ENCODE data around the gene CSNK2A2. TPM values are rescaled to one million over a fixed set of nuclear protein-coding genes. Genes with fewer than 3 reads are reported as not detected.

CSNK2A2 gene
- total RNA-seq, 2 experiments from 2014 or later = 49.0 to 51.0 TPM

DNA sequence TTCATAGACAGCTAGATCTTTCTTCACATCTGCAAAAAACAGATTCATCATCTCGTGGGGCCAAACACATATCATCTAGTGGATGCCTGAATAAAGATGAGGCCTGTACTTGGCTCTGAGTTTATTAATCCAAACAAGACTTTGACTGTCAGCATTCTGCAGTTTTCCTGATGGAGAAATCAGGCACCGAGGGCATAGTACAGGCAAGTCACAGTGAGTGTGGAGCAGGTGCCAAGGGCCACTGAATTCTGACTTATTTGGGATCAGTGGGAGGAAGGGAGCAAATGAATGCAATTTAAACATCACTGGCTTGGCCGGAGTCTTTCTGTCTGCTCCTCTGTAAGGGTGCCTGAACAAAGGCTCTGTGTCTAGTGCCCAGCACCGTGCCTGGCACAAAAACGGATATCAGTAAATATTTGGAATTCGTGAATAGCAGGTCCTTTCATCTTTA is 69.7 kb downstream of the CSNK2A2 start:
- Histone ChIP-seq H3K27me3 (ENCODE audit: control insufficient read depth in 1 of 2, insufficient read depth in 2 of 2, low read length in 2 of 2) (no peaks in the 10 kb centered on the region), H3K9me3 (ENCODE audit: control insufficient read depth in 1 of 2, insufficient read depth in 1 of 2, low read length in 2 of 2) (peaks cover 0 to 7% of the 10 kb centered on the region in 2 experiments), H3K36me3 (ENCODE audit: insufficient read depth, low read length) (peaks cover 3% of the 10 kb centered on the region), H3K4me1 (ENCODE audit: insufficient read depth, low read length) (peaks cover 45% of the 10 kb centered on the region), H3K4me3 (ENCODE audit: low read length) (peak overlapping the region; percentile 99), H3K27ac (ENCODE audit: low read depth in 1 of 2, low read length in 2 of 2) (peak overlapping the region; percentile 47 to 48)
- Mint-ChIP-seq H3K4me1 (ENCODE audit: low read depth) (peaks cover 56% of the 10 kb centered on the region), H3K27ac (peak overlapping the region; percentile 88), H3K27me3 (no peaks in the 10 kb centered on the region), H3K9me3 (peaks cover 2% of the 10 kb centered on the region), H3K4me3 (peak overlapping the region; percentile 91), H3K36me3 (ENCODE audit: low read depth) (peaks cover 27% of the 10 kb centered on the region)
- intact Hi-C loops (cut with DNase I, micrococcal nuclease) = loop anchor here (2.0 to 10.0 kb wide), 10 partner anchors 69 to 941 kb away; partner anchors contain the start of genes CSNK2A2 (in 2 of the 2), KATNB1 (in 2 of the 2), PSME3IP1 (in 1 of the 2) and RSPRY1 (in 1 of the 2)
- ChIA-PET POLR2A (interaction anchor here (2.0 kb wide), 1 partner anchor 393 kb away, joined by 18 read pairs; the partner anchor contains the start of gene KATNB1), CTCF (interaction anchor here (1.2 to 5.4 kb wide), 3 partner anchors 9 to 32 kb away, joined by 3 to 21 read pairs (median 6); no protein-coding TSS in a partner anchor)
- TF ChIP-seq, protein P1, sequence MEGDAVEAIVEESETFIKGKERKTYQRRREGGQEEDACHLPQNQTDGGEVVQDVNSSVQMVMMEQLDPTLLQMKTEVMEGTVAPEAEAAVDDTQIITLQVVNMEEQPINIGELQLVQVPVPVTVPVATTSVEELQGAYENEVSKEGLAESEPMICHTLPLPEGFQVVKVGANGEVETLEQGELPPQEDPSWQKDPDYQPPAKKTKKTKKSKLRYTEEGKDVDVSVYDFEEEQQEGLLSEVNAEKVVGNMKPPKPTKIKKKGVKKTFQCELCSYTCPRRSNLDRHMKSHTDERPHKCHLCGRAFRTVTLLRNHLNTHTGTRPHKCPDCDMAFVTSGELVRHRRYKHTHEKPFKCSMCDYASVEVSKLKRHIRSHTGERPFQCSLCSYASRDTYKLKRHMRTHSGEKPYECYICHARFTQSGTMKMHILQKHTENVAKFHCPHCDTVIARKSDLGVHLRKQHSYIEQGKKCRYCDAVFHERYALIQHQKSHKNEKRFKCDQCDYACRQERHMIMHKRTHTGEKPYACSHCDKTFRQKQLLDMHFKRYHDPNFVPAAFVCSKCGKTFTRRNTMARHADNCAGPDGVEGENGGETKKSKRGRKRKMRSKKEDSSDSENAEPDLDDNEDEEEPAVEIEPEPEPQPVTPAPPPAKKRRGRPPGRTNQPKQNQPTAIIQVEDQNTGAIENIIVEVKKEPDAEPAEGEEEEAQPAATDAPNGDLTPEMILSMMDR (IDR thresholded peaks at IDR 0.05) = no peak
- peak in 2 of 14 experiments; percentile 1 to 31 for DNase-seq
- ATAC-seq (ENCODE audit: poor library complexity) = no peak

DNA sequence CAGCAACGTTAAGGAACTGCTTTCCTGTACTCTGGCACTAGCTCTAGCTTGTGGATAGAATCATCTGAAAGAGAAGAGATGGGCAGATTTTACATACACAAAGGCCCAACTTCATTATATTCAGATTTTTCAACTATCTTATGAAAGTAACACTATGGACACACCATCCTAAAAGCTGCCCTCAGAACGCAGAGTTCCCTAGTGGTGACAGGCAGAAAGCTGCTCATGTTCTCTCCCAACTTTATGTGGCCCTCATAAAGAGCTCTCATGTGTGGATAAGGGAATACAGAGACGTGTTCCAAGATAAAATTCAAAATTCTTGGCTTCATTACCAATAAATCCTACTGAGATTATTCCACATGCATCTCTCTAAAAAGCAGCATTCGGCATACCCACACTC is 70.3 kb downstream of the CSNK2A2 start:
- Histone ChIP-seq H3K4me3 (ENCODE audit: low read length) (peak overlapping the region; percentile 99), H3K4me1 (ENCODE audit: insufficient read depth, low read length) (peaks cover 45% of the 10 kb centered on the region), H3K36me3 (ENCODE audit: insufficient read depth, low read length) (peaks cover 3% of the 10 kb centered on the region), H3K9me3 (ENCODE audit: control insufficient read depth in 1 of 2, insufficient read depth in 1 of 2, low read length in 2 of 2) (peaks cover 0 to 7% of the 10 kb centered on the region in 2 experiments), H3K27me3 (ENCODE audit: control insufficient read depth in 1 of 2, insufficient read depth in 2 of 2, low read length in 2 of 2) (no peaks in the 10 kb centered on the region), H3K27ac (ENCODE audit: low read depth in 1 of 2, low read length in 2 of 2) (peak overlapping the region; percentile 48 to 65)
- ChIA-PET CTCF (interaction anchor here (1.2 to 5.4 kb wide), 3 partner anchors 10 to 31 kb away, joined by 3 to 21 read pairs (median 6); no protein-coding TSS in a partner anchor), POLR2A (no interaction called here)
- H3K27ac Mint-ChIP-seq = peak overlapping the region; percentile 88
- TF ChIP-seq, protein P1 (IDR thresholded peaks at IDR 0.05) = no peak
- peaks cover 27% of the 10 kb centered on the region for H3K36me3 Mint-ChIP-seq (ENCODE audit: low read depth)
- H3K4me3 Mint-ChIP-seq = peak overlapping the region; percentile 91
- ATAC-seq (ENCODE audit: poor library complexity) = no peak
- H3K9me3 Mint-ChIP-seq = peaks cover 2% of the 10 kb centered on the region
- peaks cover 58% of the 10 kb centered on the region for H3K4me1 Mint-ChIP-seq (ENCODE audit: low read depth)
- intact Hi-C loops (cut with DNase I, micrococcal nuclease) = loop anchor here (2.0 to 10.0 kb wide), 11 partner anchors 70 to 940 kb away; partner anchors contain the start of genes CSNK2A2 (in 2 of the 2), KATNB1 (in 2 of the 2), PSME3IP1 (in 1 of the 2) and RSPRY1 (in 1 of the 2)
- peak in 3 of 14 experiments; percentile 6 to 30 (median 28) for DNase-seq
- no peaks in the 10 kb centered on the region for H3K27me3 Mint-ChIP-seq

DNA sequence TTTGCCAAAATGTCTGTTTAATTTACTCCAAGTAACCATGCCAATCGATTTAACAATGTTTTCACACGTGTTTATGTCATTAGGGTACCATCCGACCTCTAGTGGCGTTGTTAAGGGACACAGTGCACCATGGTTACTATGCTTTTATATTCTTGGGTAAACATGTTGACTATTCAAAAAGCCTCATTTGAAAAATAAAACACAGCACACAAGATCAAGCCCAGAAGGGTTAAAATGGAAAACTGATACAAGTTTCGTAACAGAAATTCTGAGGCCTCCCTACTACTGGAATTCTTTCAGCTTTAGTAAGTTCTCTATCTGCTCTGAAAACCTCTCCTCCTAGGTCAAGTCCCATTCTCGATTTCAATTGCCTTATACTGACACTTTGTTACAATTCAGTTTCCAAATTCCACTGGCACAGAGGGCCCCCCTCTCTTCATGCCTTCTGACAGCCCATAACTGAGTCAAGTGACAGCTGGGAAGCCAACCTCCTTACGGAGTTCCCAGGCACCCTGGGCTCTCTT is 70.8 kb downstream of the CSNK2A2 start:
- Histone ChIP-seq H3K36me3 (ENCODE audit: insufficient read depth, low read length) (peaks cover 3% of the 10 kb centered on the region), H3K27me3 (ENCODE audit: control insufficient read depth in 1 of 2, insufficient read depth in 2 of 2, low read length in 2 of 2) (no peaks in the 10 kb centered on the region), H3K4me1 (ENCODE audit: insufficient read depth, low read length) (peaks cover 46% of the 10 kb centered on the region), H3K27ac (ENCODE audit: low read depth in 1 of 2, low read length in 2 of 2) (peak overlapping the region; percentile 48 to 65), H3K9me3 (ENCODE audit: control insufficient read depth in 1 of 2, insufficient read depth in 1 of 2, low read length in 2 of 2) (peaks cover 0 to 7% of the 10 kb centered on the region in 2 experiments), H3K4me3 (ENCODE audit: low read length) (peak overlapping the region; percentile 99)
- Mint-ChIP-seq H3K27me3 (no peaks in the 10 kb centered on the region), H3K4me3 (peak overlapping the region; percentile 91), H3K9me3 (peaks cover 2% of the 10 kb centered on the region), H3K4me1 (ENCODE audit: low read depth) (peaks cover 61% of the 10 kb centered on the region), H3K36me3 (ENCODE audit: low read depth) (peaks cover 27% of the 10 kb centered on the region), H3K27ac (peak overlapping the region; percentile 88)
- peak in 6 of 14 experiments; percentile 8 to 85 (median 66) for DNase-seq
- TF ChIP-seq, protein P1 (IDR thresholded peaks at IDR 0.05) = peak; percentile 36
- intact Hi-C loops (cut with DNase I, micrococcal nuclease) = loop anchor here (2.0 to 10.0 kb wide), 9 partner anchors 70 to 940 kb away; partner anchors contain the start of genes KATNB1 (in 2 of the 2), CSNK2A2 (in 1 of the 2), PSME3IP1 (in 1 of the 2) and RSPRY1 (in 1 of the 2)
- ATAC-seq (ENCODE audit: poor library complexity) = peak; percentile 52
- CTCF ChIA-PET = interaction anchor here (0.7 to 5.4 kb wide), 5 partner anchors 11 to 116 kb away, joined by 3 to 21 read pairs (median 3); no protein-coding TSS in a partner anchor
- POLR2A ChIA-PET = interaction anchor here (0.9 kb wide), 1 partner anchor 142 kb away, joined by 4 read pairs; no protein-coding TSS in a partner anchor
